HG02870 (cell line): Measurements from ENCODE around the gene FAM13B.

Source experiments
- ATAC-seq: cut with Tn5 transposase; IDR thresholded peaks from one replicate; pipeline ENCODE4 v1.9.1; 2021; ENCODE audit warnings: mild to moderate bottlenecking, moderate library complexity; ENCODE audit not compliant: unreplicated experiment

The FAM13B gene

DNA sequence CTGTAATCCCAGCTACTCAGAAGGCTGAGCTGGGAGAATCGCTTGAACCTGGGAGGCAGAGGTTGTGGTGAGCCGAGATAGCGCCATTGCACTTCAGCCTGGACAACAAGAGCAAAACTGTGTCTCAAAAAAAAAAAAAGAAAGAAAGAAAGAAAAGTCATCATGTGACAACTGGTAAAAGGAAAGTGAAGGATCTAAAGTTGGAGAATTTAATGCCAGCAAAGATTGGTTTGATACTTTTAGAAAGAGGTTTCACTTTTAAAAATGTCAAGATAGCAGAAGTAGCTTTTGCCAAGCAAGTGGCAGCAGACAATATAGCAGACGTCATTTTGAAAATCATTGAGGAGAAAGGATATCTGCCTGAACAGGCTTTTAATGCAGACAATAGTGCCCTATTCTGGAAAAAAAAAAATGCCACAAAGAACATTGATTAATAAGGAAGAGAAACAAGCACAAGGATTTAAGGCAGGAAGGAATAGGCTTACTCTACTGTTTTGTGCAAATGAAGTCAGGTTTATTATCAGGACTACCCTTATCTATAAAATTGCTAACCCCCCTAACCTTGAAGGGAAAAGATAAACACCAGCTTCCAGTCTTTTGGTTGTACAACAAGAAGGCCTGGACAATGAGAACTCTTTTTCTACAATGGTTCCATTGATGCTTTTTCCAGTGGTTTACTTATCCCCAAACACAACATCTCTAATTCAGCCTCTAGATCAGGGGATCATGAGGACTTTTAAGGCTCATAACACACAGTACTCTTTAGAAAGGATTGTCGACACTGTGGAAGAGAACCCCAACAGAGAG, 131.7 kb downstream of the FAM13B start:
- ATAC-seq: no peak

DNA sequence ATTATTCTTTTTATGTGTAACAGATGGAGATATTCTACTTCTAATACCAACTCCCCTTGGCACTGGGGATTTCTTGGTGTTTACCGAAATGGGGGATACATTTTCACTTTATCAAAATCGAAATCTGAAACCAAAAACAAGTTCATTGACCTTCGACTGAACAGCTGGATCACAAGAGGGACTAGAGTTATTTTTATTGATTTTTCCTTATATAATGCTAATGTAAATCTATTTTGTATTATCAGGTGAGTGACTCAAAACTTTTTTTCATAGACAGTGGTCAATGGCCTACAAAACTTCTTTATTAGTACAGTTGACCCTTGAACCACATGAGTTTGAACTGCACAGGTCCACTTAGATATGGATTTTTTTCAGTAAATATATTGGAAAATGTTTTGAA, 133.4 kb downstream of the FAM13B start:
- no peak for ATAC-seq

DNA sequence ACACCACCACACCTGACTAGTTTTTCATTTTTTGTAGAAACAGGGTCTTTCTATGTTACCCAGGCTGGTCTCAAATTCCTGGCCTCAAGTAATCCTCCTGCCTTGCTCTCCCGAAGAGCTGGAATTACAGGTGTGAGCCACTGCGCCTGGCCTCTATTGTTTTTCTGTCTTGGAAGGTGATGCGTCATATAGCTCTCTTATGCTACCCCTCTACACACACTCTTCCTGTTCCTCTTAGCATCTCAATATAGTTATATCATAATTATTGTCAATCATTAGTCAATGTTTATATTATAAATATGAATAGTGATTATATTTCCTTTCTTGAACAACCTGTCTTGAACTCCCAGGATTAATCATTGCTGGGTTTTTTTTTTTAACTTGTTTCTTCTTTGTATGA, 136.3 kb downstream of the FAM13B start:
- ATAC-seq: no peak

DNA sequence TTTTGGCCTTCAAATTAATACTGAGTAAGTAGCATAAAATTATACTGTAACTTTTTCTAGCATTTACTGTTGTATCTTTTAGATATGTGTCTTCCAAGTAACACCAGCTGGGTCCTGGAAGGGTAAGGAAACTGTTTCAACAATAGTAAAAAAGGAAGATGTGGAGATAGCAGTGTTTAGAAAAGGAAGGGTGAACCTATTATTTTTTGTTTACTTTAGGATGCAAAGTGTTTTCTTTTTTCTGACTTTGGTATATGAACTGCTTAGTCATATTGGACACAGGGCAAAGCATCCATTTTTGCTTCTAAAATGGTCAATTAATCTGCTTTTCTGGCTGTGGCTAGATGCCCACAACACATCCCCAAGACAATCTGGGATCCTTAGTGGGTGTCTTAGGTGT, 138.3 kb downstream of the FAM13B start:
- ATAC-seq: no peak

- ATAC-seq: no peak
Observed at GRCh38 chr5:137891849-137892248, 141.0 kb downstream of the FAM13B start.

DNA sequence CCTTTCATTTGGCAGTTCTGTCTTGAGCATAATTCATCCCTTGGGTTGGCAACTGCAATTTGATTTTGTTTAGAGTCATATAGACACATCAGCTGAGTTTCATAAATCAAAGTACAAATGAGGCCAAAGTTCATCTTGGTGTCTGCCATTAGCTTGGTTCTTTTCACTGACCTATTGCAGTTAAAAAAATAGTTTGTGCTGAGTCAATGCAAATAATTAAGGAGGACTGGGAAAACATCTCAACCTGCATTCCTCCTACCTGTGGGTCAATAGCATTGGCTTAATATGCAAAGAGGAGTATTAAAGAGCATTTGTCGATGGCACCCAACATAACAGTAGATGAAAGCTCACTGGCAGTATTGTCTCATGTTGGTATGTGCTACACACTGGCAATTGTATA, 142.0 kb downstream of the FAM13B start:
- ATAC-seq: no peak

DNA sequence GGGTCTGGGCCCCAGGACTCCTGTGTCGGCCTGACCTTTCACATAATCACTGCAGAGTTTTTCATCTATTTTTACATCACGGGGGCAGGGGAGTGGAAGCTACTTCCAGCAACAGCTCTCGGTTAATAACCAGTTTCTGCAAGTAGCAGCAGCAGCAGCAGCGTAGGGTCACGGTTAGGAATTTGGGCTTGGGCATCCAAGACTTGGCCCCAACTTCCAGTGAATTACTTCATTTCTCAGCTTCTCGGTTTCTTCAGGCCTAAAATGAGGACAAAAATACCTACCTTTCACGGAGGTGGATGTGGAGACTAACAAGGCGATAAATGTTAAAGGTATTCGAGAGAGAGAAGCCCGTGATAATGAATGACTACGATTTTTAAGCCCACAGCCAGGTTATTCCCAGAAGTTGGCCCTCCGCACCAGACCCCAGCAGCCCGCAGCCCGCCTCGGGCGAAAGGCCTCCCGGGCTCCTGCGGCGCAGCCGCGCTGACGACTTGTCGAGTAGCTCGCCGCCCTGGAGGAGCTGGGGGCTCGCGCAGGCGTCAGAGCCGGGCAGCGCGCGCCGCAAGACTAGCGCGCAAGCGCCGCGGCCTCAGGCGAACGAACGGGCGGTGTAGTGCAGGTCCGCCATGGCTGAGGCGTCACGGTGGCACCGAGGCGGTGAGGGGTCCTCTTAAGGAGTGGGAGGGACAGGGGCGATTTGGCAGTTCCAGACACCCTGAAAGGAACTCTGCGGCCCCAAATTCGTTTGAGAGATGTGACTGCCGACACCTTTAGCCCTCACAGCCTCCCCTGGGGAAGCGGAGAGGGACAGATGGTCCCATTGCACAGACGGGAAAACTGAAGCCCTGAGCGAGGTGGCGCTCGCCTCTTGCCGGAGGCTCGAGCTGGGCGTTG, 143.8 kb downstream of the FAM13B start, which contains the start of gene PKD2L2:
Gene PKD2L2 (plus strand): TSS at position 595 of the 897 bp plus-strand sequence. CDS start 35 bp downstream, at position 630.
- peak; percentile 94 for ATAC-seq

- ATAC-seq: no peak
Observed at GRCh38 chr5:137888466-137888862, 144.4 kb downstream of the FAM13B start.
